Tongue (tissue), 2 donors: ENCODE data around the gene DOCK4. TPM values are rescaled to one million over a fixed set of nuclear protein-coding genes. Genes with fewer than 3 reads are reported as not detected.

ENCODE experiments used
- DNase-seq: peaks from one replicate; pipeline ENCODE4 v3.0.0-alpha.2; 2015
- total RNA-seq: library from RNA; depleted of rRNA; stranded (reverse); fragments of >200 nt; gene quantifications from one replicate; pipeline ENCODE4 v1.2.3, GENCODE V29; 2014

The DOCK4 gene
- total RNA-seq, 1 donor from 2014 or later = 34.9 TPM

- DNase-seq = no peak
These were observed 49.1 kb downstream of the DOCK4 start for GRCh38 chr7:112157072-112157471.

GRCh38 chr7:112156412-112156811 is 49.8 kb downstream of the DOCK4 start:
- no peak for DNase-seq

- DNase-seq = no peak
These were observed 51.5 kb downstream of the DOCK4 start for GRCh38 chr7:112154690-112155089.

GRCh38 chr7:112152186-112152585 is 54.0 kb downstream of the DOCK4 start:
- DNase-seq = no peak

- no peak for DNase-seq
These were observed 55.2 kb downstream of the DOCK4 start for GRCh38 chr7:112150823-112151641.

- no peak for DNase-seq
These were observed 56.5 kb downstream of the DOCK4 start for GRCh38 chr7:112149734-112150133.

GRCh38 chr7:112147793-112148361 is 58.3 kb downstream of the DOCK4 start:
- DNase-seq = no peak

GRCh38 chr7:112145206-112145605 is 61.0 kb downstream of the DOCK4 start:
- no peak for DNase-seq

GRCh38 chr7:112144284-112145059 is 61.7 kb downstream of the DOCK4 start:
- DNase-seq = no peak

- DNase-seq = peak; percentile 40
These were observed 62.6 kb downstream of the DOCK4 start for GRCh38 chr7:112143582-112143981.

- DNase-seq = no peak
These were observed 63.1 kb downstream of the DOCK4 start for GRCh38 chr7:112143136-112143535.

- peak; percentile 58 for DNase-seq
These were observed 65.6 kb downstream of the DOCK4 start for GRCh38 chr7:112140600-112140999.

- DNase-seq = no peak
These were observed 67.3 kb downstream of the DOCK4 start for GRCh38 chr7:112138938-112139337.

GRCh38 chr7:112138325-112138852 is 67.8 kb downstream of the DOCK4 start:
- no peak for DNase-seq

GRCh38 chr7:112137141-112138101 is 68.8 kb downstream of the DOCK4 start:
- DNase-seq = no peak

- no peak for DNase-seq
These were observed 69.8 kb downstream of the DOCK4 start for GRCh38 chr7:112136271-112137008.

GRCh38 chr7:112135815-112136214 is 70.4 kb downstream of the DOCK4 start:
- DNase-seq = no peak

GRCh38 chr7:112134039-112134438 is 72.2 kb downstream of the DOCK4 start:
- no peak for DNase-seq

- no peak for DNase-seq
These were observed 72.9 kb downstream of the DOCK4 start for GRCh38 chr7:112133328-112133727.

- DNase-seq = no peak
These were observed 74.0 kb downstream of the DOCK4 start for GRCh38 chr7:112132051-112132694.
